GM19025 (cell line): ENCODE data around the gene BUB1.
"Not testable (repeated sequence)": the region's sequence is repeated elsewhere in the genome, so short reads cannot be mapped to it uniquely, and the experiment has no call there.

Experiments
- ATAC-seq: cut with Tn5 transposase; IDR thresholded peaks from one replicate; pipeline ENCODE4 v1.9.1; 2021; ENCODE audit warnings: mild to moderate bottlenecking, low read depth, moderate library complexity; ENCODE audit not compliant: unreplicated experiment

BUB1 gene

DNA sequence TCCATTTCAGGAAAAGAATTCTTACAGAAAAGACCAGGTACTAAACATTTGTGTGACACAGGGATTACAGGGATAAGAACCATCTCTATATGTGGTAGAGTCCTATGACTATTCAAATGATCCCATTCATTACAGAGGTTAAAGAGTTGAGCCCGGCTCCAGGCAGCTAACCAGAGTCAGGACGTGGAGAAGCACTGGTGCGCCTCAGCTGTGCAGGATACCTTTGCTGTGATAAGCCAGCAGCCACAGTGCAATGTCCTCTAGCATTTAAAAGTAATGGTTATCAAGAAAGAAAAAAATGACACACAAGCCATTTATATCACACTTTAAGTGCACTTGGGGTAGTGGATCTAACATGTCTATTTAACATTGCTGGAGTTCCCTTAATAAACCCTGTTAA is 17.3 kb downstream of the BUB1 start:
- ATAC-seq: no peak

DNA sequence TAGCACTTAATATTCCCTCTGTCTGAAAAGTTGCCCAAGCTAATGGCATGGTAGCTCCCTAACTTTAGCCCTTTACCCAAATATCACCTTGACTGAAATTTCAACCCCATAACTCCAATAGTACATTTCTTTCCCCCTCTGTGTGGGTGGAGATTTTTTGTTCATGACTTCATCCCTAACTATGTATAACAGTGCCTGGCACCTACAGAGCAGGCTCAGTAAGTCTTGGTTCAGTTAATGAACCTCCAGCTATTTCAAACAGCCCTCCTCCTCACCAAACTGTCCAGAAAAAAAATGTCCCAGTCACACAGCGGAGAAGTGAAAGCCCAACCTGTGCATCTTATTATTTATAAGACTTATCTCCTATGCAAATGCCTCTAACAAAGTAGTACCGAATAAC is 18.6 kb downstream of the BUB1 start:
- no peak for ATAC-seq

- no peak for ATAC-seq
Measured at GRCh38 chr2:110657724-110658305, 20.0 kb downstream of the BUB1 start.

DNA sequence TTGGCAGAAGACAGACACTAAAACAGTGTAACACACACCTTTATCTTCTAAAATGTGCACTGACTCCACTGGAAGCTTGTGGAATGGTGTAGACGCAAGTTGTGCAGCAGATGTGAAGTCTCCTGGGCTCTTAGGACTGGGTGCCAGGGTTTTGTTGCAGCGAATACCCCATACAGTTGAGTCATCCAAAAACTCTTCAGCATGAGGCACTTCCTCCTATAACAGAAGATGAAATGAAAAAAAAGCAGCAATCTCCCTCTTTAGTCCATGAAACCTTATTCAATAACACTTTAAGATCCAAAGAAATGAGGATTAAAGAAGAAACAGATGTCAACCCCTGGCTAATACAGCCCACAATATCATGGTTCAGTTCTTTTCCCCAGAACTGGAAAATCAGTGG is 22.2 kb downstream of the BUB1 start:
- ATAC-seq: no peak

GRCh38 chr2:110653861-110654260 is 24.0 kb downstream of the BUB1 start:
- ATAC-seq: no peak

GRCh38 chr2:110650346-110650745 is 27.5 kb downstream of the BUB1 start:
- no peak for ATAC-seq

GRCh38 chr2:110647777-110648176 is 30.1 kb downstream of the BUB1 start:
- no peak for ATAC-seq

GRCh38 chr2:110645616-110646015 is 32.2 kb downstream of the BUB1 start:
- ATAC-seq: no peak

GRCh38 chr2:110644357-110644756 is 33.5 kb downstream of the BUB1 start:
- ATAC-seq: no peak

DNA sequence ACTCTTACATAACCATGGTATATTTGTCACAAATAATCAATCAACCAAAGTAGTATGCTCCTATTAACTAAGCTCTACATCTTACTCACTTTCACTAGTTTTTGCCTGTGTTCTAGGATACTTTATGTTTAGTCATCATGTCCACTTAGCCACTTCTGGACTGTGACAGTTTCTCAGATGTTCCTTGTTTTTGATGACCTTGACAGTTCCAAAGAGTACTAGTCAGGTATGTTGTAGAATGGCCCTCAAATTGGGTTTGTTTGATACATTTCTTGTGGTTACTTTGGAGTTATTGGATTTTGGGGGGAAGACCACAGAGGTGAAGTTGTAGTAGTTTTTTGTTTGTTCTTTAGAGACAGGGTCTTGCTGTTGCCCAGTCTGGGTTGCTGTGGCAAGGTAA is 35.5 kb downstream of the BUB1 start:
- ATAC-seq: no peak

DNA sequence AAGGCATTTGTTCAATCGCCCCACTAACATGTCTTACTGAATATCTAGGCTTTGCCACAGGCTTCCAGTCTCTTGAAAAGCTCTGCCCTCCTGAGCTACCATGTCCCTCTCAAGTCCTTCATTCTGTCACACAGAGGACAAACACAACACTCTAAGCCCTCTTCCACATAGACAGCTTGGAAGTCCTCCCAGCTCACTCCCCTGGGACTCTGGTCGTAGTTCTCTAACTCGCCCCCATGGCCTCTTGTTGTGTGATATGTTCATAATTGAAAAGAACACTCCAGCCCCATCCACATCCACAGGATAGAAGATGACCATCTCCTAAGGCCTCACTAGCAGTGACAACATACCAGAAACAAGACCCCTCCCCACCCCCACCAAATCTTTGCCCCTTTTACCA is 37.9 kb downstream of the BUB1 start:
- no peak for ATAC-seq

GRCh38 chr2:110638952-110639695 is 38.7 kb downstream of the BUB1 start:
- ATAC-seq: no peak

DNA sequence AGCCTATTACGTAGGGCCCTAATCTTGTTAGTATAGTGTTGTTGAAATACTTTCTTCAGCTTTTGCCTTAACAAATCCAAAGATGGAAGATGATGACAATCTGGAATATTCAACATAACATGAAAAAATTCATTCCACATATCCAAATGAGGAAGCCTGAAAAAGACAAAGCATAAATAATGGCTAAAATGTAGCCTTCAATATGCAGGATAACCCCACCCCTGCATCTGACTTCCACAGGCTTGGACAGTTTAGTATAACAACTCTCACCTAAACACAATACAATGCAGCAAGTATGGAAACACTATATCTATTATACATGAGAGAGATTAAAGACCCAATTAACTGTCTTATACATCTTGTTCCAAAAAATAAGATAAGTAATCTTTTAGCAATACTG is 39.9 kb downstream of the BUB1 start:
- ATAC-seq: no peak

DNA sequence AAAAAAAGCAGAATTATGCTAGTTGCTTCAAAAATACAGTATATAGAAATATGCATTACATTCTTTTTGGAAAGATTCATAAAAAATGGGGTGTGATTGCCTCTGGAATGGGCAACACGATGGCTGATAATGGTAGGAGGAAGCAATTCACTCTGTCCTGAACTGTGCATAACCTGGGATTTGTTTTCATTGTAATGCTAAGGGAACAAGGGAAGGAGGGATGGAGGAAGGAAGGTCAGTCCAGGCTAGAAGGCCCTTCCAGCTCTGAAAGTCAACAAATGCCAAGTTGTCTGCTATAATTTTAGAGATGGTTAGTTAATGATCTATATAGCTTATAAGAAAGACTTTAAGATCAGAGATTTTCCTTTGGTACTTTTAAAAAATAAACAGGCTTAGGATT is 40.8 kb downstream of the BUB1 start:
- no peak for ATAC-seq

DNA sequence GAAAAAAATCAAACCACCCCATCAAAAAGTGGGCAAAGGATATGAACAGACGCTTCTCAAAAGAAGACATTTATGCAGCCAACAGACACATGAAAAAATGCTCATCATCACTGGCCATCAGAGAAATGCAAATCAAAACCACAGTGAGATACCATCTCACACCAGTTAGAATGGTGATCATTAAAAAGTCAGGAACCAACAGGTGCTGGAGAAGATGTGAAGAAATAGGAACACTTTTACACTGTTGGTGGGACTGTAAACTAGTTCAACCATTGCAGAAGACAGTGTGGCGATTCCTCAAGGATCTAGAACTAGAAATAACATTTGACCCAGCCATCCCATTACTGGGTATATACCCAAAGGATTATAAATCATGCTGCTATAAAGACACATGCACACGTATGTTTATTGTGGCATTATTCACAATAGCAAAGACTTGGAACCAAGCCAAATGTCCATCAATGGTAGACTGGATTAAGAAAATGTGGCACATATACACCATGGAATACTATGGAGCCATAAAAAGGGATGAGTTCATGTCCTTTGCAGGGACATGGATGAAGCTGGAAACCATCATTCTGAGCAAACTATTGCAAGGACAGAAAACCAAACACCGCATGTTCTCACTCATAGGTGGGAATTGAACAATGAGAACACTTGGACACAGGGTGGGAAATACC is 41.8 kb downstream of the BUB1 start:
- ATAC-seq: not testable (repeated sequence)

GRCh38 chr2:110627348-110627747 is 50.5 kb downstream of the BUB1 start:
- ATAC-seq: not testable (repeated sequence)

GRCh38 chr2:110619326-110619939 is 58.4 kb downstream of the BUB1 start:
- not testable (repeated sequence) for ATAC-seq

DNA sequence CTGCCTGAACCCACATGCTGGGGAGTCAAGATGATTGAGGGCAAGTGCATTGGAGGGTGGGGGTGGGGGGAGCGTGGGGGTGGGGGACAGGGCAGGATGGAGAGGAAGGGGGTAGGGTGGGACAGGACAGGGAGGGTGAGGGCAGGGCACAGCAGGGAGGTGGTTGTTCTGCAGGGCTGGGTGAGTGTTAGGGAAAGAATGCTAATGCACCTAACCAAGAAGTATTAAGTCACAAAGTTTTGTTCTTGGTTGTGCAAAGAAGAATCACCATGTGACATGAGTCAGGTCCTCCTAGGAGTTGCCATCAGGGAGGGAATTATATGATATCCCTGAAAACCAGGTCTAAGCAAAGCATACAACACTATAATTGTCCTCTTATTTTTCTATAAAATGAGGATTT is 63.9 kb downstream of the BUB1 start:
- ATAC-seq: not testable (repeated sequence)

DNA sequence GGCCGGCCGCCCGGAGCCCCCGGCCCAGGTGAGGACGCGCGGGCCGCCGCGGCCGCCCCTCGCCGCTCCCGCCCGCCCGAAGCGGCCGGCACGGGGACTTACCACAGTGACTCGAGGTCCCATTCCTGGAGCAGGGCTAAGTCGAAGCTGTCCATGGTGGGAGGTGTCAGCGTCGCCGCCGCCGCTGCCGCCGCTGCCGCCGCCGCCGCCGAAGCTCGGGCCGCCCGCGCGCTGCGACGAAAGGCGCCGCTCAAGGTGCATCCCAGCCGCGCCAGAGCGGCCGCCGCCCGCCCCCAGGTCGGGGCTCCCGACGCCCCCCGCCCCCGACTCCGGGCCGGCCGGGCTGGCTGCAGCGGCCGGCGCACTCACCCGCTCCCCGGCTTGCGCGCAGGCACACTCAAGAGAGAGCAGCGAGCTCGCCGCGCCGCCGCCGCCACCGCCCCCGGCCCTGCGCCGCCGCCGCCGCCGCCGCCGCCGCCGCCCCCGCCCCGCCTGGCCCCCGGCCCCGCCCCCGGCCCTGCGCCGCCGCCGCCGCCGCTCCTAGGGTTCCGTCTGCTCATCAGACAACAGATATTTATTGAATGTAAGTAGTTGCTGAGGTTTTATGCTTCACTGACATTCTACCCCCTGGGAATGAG is 67.1 kb downstream of the BUB1 start:
- peak; percentile 35 for ATAC-seq

DNA sequence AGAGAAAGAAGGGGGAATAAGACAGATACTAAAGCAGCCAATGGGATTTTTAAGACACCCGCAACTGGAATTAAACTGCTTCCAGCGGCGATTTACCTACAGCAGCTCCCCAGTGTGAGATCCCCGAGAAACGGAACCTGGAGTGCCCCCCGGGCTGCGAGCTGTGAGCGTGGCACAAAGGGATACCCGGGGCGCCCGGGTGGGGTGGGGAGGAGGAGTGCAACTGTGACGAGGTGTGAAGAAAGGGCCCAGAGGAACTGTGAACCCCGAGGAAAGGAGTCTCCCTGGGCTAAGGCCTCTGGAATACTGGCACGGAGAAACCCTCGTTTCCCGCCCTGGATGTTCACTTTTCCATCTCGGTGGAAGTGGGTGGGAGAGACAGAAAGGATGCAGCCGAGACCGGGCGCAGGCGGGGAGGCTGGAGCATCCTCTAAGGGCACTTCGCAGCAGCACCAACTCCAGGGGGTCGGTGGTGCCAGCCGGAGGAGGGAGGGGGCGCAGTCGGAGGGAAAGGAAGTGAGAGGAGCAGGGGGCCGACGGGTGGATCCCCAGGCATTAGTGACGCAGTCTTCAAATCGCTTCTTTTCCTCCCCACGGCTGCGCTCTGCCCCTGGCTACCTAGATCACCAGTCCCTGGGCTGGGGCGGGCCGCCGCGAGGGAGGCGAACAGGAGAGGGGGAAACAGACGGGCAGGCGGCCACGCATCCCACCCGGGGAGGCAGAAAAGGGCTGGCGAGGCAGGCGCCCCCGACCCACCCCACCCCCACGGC is 67.8 kb downstream of the BUB1 start:
- peak; percentile 37 for ATAC-seq
